HG02623 (cell line): Measurements from ENCODE around the gene PIGT.

Experiments
- ATAC-seq: cut with Tn5 transposase; IDR thresholded peaks from one replicate; pipeline ENCODE4 v1.9.1; 2021; ENCODE audit warnings: moderate library complexity; ENCODE audit not compliant: unreplicated experiment

PIGT gene

DNA sequence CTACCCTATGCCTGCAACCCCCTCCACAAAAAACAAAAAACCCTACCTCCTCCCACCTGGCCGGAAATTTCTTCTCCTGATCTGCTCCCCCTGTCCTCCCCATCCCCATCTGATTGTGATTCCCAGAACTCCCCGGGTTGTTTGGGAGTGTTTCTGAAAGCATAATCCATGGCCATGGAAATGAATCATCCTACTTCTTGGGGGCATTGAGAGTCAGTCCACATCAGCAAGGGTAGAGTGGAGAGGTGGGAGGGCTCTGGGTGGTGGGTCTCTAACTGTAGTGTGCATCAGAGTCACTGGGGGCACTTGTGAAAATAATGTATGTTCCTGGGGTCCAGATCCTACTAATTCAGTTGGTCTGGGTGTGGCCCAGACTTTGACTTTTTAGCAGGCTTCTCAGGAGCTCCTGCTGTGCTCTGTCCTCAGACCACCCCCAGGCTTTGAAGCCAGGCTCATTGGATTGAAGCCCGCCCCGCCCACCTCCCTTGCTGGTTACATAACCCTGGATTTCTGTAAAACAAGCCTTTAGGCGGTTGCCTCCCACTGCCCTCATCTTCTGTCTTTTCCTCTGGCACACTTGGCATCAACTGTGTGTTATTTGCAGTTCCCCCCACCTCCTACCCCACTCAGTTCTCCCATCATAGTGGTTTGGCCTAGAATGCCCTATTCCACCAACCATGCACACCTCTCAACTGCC lies 10.5 kb downstream of the PIGT start:
- no peak for ATAC-seq

DNA sequence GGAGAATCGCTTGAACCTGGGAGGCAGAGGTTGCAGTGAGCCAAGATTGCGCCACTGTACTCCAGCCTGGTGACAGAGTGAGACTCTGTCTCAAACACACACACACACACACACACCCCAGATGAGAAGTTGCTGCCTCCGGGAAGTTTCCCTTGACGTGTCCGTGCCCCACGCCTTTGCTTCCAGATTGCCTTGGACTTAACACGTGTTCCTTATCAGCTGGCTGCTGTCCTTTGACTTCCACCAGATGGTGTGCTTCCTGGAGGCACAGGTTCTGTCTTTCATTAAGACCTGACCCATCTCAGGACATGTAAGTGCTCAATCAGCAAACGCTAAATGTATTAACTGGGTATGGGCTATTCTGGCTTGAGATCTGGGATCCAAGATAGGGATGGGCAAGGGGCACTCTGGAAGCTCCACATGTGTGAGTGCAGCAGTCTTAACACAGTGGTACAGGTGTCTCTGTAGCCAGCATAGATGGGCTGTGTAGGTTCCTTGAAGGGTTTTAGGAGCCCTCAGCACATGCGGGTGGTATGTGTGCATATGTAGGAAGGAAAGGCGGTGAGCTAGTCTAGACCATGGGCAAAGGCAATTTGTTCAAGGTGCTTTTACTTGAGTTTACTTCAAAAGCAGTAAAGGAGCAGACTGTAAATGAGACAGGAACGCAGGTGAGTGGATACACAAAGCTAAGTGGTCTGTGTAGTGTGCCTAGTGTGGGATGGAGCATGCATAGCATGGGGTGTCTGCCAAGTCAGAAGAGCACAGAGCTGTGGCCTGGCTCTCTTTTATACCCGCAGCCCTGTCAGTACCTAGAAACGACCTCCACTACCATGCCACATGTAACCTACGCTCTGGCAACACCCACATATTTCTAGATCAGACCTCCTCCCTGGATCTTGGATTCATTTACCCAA lies 11.6 kb downstream of the PIGT start:
- no peak for ATAC-seq

DNA sequence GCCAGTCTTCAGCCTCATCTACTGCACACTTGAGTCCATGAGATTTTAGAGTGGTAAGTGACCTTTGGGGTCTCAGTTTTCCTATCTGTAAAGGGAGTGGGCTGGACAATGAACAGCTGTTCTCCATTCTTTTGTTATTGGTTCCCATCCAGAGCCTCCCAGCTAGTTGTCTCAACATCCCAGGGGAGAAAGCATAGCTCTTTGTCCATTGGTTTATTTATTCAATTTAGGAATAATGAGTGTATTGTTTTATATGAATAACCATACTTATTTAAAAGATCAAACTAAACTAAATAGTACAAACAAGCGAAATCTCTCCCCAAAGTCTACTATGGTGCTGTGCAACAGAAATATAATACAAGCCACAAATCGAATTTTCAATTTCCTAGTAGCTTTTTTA lies 13.7 kb downstream of the PIGT start:
- no peak for ATAC-seq

DNA sequence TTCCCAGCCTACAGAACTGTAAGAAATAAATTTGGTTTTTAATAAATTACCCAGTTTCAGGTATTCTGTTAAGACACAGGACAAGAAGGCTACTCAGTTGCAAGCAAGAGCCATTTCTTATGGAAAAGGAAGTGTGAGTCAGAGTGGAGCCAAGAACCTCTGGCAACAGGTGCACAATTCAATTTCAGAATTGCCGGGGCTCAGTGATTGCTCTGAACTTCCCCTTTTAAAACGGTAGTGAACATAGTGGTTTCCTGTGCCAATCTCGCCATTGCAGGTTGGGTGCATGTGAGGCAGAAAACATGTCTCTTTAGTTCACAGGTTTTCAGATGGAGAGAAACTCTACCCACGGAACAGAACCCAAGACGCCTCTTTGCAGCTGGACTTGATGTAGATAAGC lies 16.4 kb downstream of the PIGT start:
- ATAC-seq = peak; percentile 59

DNA sequence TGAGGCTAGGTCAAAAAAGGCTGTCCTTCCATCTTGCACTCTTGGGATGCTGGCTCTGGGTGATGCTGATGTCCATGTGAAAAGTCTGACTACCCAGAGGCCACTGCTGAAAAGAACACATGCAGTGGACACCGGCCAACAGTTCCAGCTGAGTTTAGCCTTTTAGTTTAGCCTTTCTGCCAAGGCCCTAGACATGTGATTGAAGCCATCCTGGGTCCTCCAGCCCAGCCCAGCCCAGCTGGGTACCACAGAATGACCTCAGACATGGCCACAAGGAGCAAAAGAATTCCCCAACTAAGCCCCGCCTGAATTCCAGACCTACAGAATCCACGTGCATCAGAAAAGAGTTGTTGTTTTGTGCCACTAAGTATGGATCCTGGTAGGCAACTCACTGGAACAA lies 17.4 kb downstream of the PIGT start:
- ATAC-seq = no peak

DNA sequence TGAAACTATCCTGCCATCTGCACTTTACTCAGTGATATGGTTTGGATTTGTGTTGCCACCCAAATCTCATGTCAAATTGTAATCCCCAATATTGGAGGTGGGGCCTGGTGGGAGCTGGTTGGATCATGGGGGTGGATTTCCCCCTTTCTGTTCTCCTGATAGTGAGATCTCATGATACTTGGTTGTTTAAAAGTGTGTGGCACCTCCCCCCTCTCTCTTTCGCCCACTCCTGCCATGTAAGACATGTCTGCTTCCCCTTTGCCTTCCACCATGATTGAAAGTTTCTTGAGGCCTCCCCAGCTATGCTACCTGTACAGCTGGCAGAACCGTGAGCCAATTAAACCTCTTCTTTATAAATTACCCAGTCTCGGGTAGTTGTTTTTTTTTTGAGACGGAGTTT lies 18.0 kb downstream of the PIGT start:
- no peak for ATAC-seq

DNA sequence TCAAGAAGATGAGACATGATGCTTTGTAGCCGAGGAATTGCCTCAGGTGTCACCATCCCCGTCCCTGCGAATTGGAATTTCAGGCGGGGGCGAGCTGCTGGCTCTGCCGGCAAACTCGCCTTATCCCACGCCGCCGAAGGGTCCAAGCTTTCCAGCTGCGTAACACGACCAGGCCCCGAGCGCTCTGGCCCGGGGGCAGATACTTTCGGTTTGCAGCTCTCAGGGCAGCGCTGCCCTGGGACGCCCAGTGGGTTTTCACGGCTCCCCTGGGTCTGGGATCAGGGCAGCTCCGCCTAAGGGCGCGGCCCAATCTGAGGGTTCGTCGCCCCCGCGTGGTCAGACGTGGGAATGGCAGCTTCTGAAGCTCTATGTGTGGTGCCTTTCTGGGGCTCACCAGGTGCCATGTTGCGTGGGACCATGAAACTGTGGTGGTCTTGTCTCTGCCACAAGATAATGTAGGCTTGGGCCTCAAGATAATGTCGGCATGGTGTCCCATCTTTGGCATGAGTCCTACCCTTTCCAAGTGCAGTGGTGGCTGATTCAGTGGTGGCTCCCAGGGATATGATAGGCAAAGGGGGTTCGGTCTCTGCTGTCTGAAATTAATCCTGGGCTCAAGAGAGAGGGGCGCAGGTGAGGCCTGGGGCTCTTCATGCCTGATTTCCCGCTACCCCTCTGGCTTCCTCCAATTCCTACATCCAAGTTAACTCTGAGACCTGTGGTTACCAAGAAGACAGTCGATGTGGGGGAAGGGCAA lies 21.0 kb downstream of the PIGT start:
- ATAC-seq = peak; percentile 83

DNA sequence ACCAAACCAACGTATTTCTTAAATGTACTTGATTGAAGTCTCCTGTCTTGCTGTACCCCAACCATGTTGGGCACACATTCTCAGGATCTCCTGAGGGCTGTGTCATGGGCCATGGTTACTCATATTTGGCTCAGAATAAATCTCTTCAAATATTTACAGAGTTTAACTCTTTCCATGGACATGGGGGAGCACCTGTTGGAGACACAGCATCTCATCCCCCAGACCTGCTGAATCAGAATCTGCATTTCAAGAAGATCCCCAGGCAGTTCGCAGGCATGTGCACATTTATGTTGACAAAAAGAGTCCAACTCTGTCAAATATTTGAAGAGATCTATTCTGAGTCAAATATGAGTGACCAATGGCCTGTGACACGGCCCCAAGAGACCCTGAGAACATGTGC lies 24.5 kb downstream of the PIGT start:
- no peak for ATAC-seq

DNA sequence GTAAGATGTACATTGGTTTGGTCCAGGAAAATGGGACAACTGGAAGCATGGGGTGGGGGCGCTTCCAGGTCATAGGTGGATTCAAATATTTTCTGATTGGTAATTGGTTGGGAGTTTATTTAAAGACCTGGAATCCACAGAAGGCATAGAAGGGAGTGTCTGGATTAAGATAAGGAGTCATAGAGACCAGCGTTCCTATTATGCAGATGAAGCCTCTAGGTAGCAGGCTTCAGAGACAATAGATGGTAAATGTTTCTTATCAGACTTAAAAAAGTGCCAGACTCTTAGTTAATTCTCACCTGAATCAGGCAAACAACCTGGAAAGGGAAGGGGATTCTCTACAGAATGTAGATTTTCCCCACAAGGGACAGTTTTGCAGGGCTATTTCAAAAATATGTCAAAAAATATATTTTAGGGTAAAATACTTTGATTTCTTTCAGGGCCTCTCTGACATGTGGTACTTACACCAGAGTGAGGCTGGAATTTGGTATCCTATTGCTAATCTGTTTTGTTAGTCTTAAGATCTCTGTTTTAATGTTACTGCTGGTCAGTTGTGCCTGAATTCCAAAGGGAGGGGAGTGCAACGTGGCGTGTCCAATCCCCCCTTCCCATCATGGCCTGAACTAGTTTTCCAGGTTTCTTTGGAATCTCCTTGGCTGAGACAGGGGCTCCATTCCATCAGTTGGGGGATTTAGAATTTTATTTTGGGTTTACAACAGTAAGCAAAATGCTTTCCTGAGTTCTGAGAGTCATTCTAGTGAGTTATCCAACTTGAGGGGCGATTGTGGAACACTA lies 25.1 kb downstream of the PIGT start:
- no peak for ATAC-seq

DNA sequence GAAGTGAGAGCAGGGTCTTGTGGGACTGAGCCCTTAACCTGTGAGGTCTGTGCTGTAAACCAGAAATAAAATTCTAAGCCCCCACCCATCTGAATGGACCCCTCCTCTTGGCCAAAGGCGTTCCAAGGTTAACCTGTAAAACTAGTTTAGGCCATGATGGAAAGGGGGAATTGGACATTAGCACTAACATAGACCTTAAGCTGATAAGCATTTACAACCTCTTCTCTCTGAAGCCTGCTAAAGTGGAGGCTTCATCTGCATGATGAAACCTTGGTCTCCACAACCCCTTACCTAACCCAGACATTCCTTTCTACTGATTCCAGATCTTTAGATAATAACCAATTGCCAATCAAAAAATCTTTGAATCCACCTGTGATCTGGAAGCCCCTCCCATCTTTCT lies 25.8 kb downstream of the PIGT start:
- no peak for ATAC-seq

DNA sequence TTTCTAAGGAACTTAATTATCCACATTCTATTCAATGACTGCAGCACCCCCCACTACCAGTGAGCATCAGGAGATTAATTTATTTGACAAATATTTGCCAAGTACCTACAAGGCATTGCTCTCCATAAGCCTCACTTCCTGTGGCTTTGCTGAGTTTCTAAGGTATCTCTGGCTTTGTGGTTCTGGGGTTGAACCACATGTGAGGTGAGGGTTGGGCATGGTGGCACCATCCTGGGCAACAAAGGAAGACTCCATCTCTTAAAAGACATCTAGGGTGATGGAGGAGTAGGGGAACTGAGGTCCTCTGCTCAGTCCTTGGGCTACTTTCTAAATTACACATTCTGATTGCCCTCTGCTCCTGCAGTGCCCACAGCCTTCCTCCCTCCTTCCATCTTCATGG lies 28.1 kb downstream of the PIGT start:
- ATAC-seq = no peak

DNA sequence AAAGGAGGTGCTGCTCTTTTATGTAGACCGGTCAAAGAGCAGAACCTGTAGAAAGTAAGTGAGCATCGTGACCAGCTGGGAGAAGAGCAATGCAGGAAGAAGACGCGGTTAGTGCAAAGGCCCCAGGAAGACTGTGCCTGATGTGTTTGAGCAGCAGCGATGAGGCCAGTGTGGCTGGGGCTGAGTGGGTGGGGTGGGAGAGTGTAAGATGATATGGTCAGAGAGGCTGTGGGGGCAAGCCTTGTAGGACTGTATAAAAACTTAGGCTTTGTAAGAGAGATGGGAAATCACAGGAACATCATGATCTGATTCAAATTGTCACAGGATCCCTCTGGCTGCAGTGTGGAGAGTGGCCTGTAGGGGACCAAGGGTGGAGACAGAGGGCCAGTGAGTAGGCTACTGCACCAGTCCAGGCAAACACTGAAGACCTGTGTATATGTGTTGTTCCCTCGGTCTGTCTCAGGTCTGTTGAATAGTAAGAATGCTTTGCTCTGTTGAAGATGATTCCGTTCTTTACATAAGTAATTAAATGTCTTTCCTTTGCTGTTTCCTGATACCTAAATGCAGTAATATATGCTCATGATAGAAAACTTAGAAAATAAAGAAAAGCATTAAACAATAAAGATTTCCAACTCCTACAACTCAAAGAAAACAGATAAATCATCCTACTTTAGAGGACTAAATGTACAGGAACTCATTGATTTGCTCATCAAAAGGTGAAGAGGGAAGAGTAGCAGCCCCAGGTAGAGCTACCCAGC lies 30.0 kb downstream of the PIGT start:
- ATAC-seq = no peak

DNA sequence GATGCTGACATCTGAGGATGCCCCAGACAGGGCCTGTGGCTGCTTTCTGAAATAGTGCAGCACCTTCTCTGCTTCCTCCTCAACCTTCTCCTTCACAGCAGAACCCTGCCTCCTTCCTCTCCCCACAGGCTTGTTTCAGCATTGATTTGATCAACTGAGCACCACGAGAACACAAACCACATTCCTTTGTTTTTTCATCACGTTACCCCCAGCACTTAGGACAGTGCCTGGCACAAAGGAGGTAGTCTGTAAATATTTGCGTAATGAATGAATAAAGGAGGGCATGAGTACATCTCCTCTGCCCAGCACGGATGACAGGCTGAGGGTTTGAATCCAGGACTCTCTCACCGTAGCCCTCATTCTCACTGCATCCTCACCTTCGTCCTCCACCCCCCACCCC lies 32.3 kb downstream of the PIGT start:
- ATAC-seq = no peak

DNA sequence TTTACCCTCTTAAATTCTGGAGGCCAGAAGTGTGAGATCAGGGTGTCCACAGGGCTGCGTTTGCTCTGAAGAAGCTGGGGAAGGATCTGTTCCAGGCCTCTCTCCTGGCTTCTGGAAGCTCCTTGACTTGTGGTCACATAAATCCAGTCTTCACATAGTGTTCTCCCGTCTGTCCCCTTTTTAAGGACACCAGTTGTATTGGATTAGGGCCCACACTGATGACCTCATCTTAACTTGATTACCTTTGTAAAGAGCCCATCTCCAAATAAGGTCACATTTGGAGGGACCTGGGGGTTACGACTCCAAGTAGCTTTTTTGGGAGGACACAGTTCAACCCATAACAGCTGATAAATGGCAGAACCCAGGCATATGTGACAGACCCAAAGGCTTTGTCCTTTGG lies 33.6 kb downstream of the PIGT start:
- ATAC-seq = no peak

DNA sequence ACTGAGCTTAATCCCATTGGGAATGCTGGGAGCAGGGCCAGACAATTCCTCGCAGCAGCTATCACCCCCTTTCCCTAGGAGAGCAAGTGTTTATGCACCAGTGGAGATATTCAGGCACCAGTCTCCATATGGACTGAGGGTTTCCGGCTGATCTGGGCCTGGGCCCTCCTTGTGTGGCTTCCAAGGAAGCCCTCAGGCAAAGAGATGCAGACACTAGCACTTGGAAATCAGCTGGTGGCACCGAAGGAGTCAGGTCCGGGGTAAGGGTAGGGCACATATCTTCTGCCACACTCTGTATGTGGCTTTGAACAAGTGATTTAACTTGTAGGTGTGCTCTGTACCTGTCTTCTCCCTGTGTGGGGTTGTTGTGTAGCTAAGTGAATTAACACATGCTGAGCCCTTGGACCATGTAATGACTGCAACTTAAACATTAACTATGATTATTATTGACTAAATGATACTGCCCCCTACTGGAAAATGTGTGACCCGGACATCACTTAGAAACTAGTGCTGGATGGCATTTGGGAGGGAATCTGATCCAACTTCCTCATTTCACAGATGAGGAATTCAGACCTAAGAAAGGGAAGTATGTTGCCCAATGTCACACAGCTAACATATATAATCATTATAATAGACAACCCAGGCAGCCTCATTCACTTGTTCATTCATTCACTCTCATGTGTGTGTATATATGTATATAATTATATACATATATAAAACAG lies 34.3 kb downstream of the PIGT start:
- ATAC-seq = no peak

DNA sequence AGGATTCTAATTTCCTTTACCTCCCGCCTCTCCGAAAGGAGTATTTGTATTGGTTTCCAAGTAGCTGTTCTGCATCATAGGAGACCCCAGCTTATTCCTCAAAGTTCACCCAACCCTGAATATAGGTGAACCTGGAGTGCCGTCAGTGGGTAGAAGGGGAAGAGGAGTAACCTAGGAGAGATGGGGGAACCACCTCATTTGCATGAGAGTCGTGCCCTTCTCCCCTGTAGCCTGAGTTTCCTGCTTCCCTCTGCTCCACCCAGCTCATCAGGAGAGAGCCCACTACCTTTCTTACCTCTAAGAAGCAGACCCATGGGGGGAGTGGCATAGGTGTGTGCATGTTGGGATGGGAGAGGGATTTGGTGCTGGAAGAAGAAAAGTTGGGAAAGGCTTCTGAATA lies 36.3 kb downstream of the PIGT start:
- ATAC-seq = no peak

DNA sequence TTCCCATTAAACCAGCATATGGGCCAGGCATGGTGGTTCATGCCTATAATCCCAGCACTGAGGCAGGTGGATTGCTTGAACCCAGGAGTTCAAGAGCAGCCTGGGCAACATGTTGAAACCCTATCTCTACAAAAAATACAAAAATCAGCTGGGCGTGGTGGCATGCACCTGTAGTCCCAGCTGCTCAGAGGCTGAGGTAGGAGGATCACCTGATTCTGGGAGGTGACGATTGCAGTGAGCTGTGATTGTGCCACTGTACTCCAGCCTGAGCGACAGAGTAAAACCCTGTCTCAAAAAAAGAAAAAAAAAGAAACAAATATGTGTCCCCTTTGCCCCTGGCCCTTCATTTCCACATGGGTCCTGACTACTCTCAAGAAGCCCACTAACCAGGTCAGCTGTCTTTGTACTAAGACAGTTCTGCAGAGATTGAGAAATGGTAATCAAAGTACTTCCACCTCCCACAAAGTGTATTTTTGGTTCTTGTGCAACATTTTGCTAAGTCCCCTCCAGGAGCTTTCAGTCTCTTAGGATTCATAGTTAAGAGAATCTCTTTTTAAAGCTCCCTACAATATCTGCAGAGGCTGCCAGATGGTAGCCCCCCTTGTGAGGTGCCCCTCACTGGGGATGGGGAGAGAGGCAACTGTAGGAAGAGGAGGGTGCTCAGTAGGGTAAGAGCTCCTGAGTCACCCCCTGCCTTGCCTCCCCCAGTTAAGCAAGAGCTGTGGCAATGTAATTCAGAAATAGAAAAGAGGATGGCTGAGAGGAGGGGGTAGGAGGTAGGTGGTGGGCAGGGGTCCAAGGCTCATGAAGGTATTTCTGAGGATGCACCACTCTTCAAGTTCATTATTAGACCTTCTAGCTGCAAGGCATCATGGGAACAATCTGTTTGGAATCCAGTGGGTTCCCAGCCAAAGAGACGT lies 37.1 kb downstream of the PIGT start:
- no peak for ATAC-seq

DNA sequence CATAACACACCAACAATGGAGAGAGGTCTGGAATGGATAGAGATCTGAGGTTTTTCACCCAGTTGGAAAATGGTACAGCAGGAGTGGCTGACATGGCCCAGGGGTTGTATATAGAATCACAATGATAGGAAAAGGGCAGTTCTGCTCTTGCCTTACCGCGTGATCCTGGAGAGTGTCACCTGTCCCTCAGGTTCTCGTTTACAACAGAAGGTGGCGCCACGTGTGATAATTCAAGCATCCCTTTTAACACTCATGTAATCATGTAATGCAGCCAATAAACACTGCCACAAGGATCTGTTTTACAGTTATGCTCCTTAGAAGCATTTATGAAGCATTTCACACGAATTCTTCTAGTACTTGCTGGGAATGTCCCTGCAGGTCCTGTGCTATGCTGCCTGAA lies 40.7 kb downstream of the PIGT start:
- no peak for ATAC-seq

DNA sequence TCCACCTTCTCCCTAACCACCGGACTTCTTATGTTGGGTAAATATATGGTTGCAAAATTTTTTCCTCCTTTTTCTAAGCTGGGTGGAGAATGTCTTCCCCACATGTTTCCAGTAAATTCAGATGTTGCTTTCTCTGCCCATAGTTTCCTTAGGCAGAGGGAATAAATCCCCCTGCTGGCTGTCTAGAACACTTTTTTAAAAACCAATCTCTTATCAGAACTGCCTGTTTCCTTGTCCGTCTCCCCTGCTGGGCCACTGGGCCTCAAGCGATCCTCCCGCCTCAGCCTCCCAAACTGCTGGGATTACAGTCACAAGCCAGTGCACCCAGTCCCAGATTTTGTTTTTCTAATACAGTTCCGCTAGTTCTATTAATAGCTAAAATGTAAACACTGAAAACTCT lies 43.7 kb downstream of the PIGT start:
- ATAC-seq = no peak
